GM23248 (cell line): ENCODE results near the gene SLC15A1.

ENCODE experiments used
- EZH2 ChIP-seq: fragments of 200-600 bp; sonication (generic); IDR thresholded peaks from 2 replicates; pipeline ENCODE4 v1.6.1; 2018; ENCODE audit warnings: antibody characterized with exemption, mild to moderate bottlenecking; ENCODE audit not compliant: insufficient read depth, poor library complexity, severe bottlenecking
- EZH2phosphoT487 ChIP-seq: fragments of 200-600 bp; sonication (generic); IDR thresholded peaks from 2 replicates; pipeline ENCODE4 v1.6.1; 2018; ENCODE audit warnings: antibody characterized with exemption, moderate library complexity, mild to moderate bottlenecking, low read depth; ENCODE audit not compliant: insufficient read depth

- TF ChIP-seq EZH2, result no peak
- no peak for TF ChIP-seq EZH2phosphoT487
Observed at GRCh38 chr13:98786023-98786422, 33.6 kb upstream of the SLC15A1 start.
